PFSK-1 (cell line): ENCODE results near the gene CHST7.

Experiments
- FOXP2 ChIP-seq: optimal IDR thresholded peaks from 2 replicates; pipeline ENCODE3; 2011; ENCODE audit warnings: borderline replicate concordance, control low read depth, inconsistent platforms; ENCODE audit not compliant: insufficient read depth; ENCODE audit errors: extremely low read length, extremely low read depth
- POLR2AphosphoS5 ChIP-seq: IDR thresholded peaks from 2 replicates; pipeline ENCODE4 v1.6.1; 2012; ENCODE audit warnings: low read depth, mild to moderate bottlenecking, control low read depth, low read length, moderate library complexity
- REST ChIP-seq, 2 experiments: IDR thresholded peaks; 2 replicates each; pipeline versions ENCODE4 v1.6.1 to v1.8.0; 2011 to 2012; ENCODE audit warnings: low read depth in 2 of 2, low read length in 2 of 2, control low read depth in 1 of 2, inconsistent platforms in 1 of 2, mild to moderate bottlenecking in 1 of 2, moderate library complexity in 1 of 2; ENCODE audit not compliant: insufficient read depth in 1 of 2
- SIN3A ChIP-seq: IDR thresholded peaks from 2 replicates; pipeline ENCODE4 v1.6.1; 2012; ENCODE audit warnings: mild to moderate bottlenecking, low read length, moderate library complexity, borderline replicate concordance; ENCODE audit not compliant: insufficient read depth
- TAF1 ChIP-seq: IDR thresholded peaks from 2 replicates; pipeline ENCODE4 v1.6.1; 2012; ENCODE audit warnings: low read length, control low read depth, borderline replicate concordance; ENCODE audit not compliant: insufficient read depth

The CHST7 gene

DNA sequence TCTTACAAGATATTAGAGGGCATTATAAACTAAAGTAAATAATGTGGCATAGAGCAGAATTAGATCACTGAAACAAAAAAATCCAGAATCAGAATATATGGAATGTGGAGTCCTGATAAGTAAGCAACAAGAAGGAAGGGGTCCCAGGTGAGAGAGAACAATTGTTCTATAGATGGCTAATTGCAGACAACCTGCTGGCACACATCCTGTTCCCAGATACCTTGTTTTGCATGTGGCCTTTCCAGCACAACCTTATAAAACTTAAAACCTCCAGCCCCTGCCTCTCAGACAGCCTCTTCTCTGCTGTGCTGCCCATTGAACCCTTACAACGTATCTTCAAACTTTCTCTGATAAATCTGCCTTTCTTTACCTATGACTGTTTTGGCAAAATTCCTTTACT is 23.7 kb upstream of the CHST7 start:
- TF ChIP-seq FOXP2 (no peak), REST (IDR thresholded peaks at IDR 0.05; ENCODE audit: insufficient read depth in 1 of 2, low read depth in 2 of 2, low read length in 2 of 2) (no peak)

GRCh38 chrX:46551494-46552128 is 22.0 kb upstream of the CHST7 start:
- TF ChIP-seq SIN3A (no peak), TAF1 (no peak), POLR2AphosphoS5 (no peak), FOXP2 (no peak), REST (IDR thresholded peaks at IDR 0.05; ENCODE audit: insufficient read depth in 1 of 2, low read depth in 2 of 2, low read length in 2 of 2) (no peak)

DNA sequence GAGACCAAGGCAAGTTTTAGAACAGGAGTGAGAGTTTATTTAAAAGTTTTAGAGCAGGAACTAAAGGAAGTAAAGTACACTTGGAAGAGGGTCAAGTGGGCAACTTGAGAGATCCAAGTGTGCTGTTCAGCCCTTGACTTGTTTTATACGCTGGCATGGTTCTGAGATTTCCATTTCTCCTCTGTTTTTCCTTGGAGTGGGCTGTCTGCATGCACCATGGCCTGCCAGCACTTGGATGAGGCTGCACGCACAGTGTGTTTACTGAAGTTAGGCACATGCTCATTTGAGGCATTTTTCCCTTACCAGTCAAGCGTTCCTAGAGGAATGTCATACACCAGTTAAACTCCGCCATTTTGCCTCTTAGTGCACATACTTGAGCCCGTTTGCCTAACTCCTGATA is 19.6 kb upstream of the CHST7 start:
- TF ChIP-seq FOXP2 (no peak), POLR2AphosphoS5 (no peak), SIN3A (no peak), TAF1 (no peak), REST (IDR thresholded peaks at IDR 0.05; ENCODE audit: insufficient read depth in 1 of 2, low read depth in 2 of 2, low read length in 2 of 2) (no peak)

DNA sequence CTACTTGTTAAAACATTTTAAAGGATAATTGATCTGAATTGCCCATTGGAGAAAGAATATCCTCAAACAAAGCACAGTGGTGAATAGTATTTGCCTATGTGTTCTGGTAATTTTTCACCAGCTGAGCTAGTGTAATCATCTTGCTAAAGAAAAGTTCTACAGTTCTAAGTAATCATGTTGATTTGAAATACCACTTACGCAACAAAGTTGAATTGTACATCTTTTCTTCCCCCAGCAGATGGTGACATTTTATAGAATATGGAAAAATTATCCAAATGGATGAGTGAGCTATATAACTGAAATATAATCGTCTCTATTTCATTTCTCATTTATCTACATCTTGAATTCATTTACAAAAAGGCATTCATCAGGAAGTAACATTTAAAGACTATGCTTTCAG is 18.6 kb upstream of the CHST7 start:
- TF ChIP-seq TAF1 (no peak), SIN3A (no peak), REST (IDR thresholded peaks at IDR 0.05; ENCODE audit: insufficient read depth in 1 of 2, low read depth in 2 of 2, low read length in 2 of 2) (no peak), FOXP2 (no peak), POLR2AphosphoS5 (no peak)

GRCh38 chrX:46559062-46559461 is 14.5 kb upstream of the CHST7 start:
- no peak for TF ChIP-seq SIN3A
- no peak for TF ChIP-seq POLR2AphosphoS5
